BJ (cell line): ENCODE data around the gene SYK. TPM values are rescaled to one million over a fixed set of nuclear protein-coding genes. Genes with fewer than 3 reads are reported as not detected.

ENCODE experiments used
- CTCF ChIA-PET: fragments of 350-600 bp; formaldehyde crosslinking; extraction: SDS; loops from one replicate; lab custom pipeline; 2021; ENCODE audit warnings: antibody characterized with exemption, inconsistent platforms; lab: Yijun Ruan, JAX
- POLR2A ChIA-PET: fragments of 300-600 bp; sonication (Branson Sonifier 250); formaldehyde crosslinking; extraction: SDS; loops from one replicate; lab custom pipeline; 2021; ENCODE audit warnings: antibody characterized with exemption; lab: Charles Lee
- DNase-seq: peaks from one replicate; pipeline ENCODE4 v3.0.0-alpha.2; 2011; ENCODE audit warnings: low read depth
- H3K27me3 ChIP-seq: 2 replicates; pipeline ENCODE4 v1.6.0; 2011; ENCODE audit warnings: low read length; ENCODE audit not compliant: control insufficient read depth, insufficient read depth
- H3K36me3 ChIP-seq: 2 replicates; pipeline ENCODE4 v1.5.1; 2011; ENCODE audit warnings: low read length; ENCODE audit not compliant: control insufficient read depth, insufficient read depth
- H3K4me3 ChIP-seq: 2 replicates; pipeline ENCODE4 v1.5.1; 2011; ENCODE audit warnings: low read depth, mild to moderate bottlenecking, control low read depth, low read length
- CTCF ChIP-seq: IDR thresholded peaks from 2 replicates; pipeline ENCODE4 v1.5.1; 2011; ENCODE audit warnings: low read depth, mild to moderate bottlenecking, control low read depth, inconsistent platforms, low read length, moderate library complexity; ENCODE audit not compliant: insufficient read depth
- polyA plus RNA-seq: library from polyadenylated mRNA; depleted of rRNA; stranded (reverse); fragments of >200 nt; gene quantifications from 2 replicates; pipeline ENCODE4 v1.2.3, GENCODE V29; 2011

Gene SYK
- polyA plus RNA-seq, 1 experiment: not detected

- POLR2A ChIA-PET: no interaction called here
- CTCF ChIA-PET: interaction anchor here (1.0 kb wide), 1 partner anchor 640 kb away, joined by 3 read pairs; no protein-coding TSS in a partner anchor
- no peaks in the 10 kb centered on the region for H3K27me3 ChIP-seq
- no peak overlapping the region for H3K4me3 ChIP-seq
- TF ChIP-seq CTCF: no peak
- no peaks in the 10 kb centered on the region for H3K36me3 ChIP-seq
- DNase-seq: no peak
Measured at GRCh38 chr9:90867101-90867500, 65.5 kb downstream of the SYK start.

- Histone ChIP-seq H3K36me3 (no peaks in the 10 kb centered on the region), H3K4me3 (no peak overlapping the region), H3K27me3 (no peaks in the 10 kb centered on the region)
- no peak for DNase-seq
- ChIA-PET CTCF (interaction anchor here (1.4 to 3.0 kb wide), 2 partner anchors 642 to 726 kb away, joined by 5 to 14 read pairs; no protein-coding TSS in a partner anchor), POLR2A (no interaction called here)
- no peak for TF ChIP-seq CTCF
Measured at GRCh38 chr9:90868555-90868954, 66.9 kb downstream of the SYK start.

- Histone ChIP-seq H3K36me3 (no peaks in the 10 kb centered on the region), H3K4me3 (no peak overlapping the region), H3K27me3 (no peaks in the 10 kb centered on the region)
- no peak for TF ChIP-seq CTCF
- DNase-seq: no peak
- CTCF ChIA-PET: interaction anchor here (1.4 to 3.0 kb wide), 3 partner anchors 643 to 730 kb away, joined by 5 to 14 read pairs (median 13); no protein-coding TSS in a partner anchor
- POLR2A ChIA-PET: no interaction called here
Measured at GRCh38 chr9:90869361-90869760, 67.7 kb downstream of the SYK start.

GRCh38 chr9:90870621-90871326 is 69.2 kb downstream of the SYK start:
- Histone ChIP-seq H3K27me3 (no peaks in the 10 kb centered on the region), H3K4me3 (no peak overlapping the region), H3K36me3 (no peaks in the 10 kb centered on the region)
- peak; percentile 2 for DNase-seq
- ChIA-PET CTCF (interaction anchor here (0.7 to 3.0 kb wide), 10 partner anchors 10 to 1294 kb away, joined by 3 to 14 read pairs (median 4); no protein-coding TSS in a partner anchor), POLR2A (no interaction called here)
- peak; percentile 88 for TF ChIP-seq CTCF

- Histone ChIP-seq H3K27me3 (no peaks in the 10 kb centered on the region), H3K36me3 (no peaks in the 10 kb centered on the region), H3K4me3 (no peak overlapping the region)
- ChIA-PET CTCF (interaction anchor here (1.1 to 3.0 kb wide), 6 partner anchors 10 to 1294 kb away, joined by 3 to 14 read pairs (median 8); no protein-coding TSS in a partner anchor), POLR2A (no interaction called here)
- TF ChIP-seq CTCF: no peak
- DNase-seq: no peak
Measured at GRCh38 chr9:90871327-90871935, 69.8 kb downstream of the SYK start.
